Measurements from ENCODE around the gene ZCCHC24.

DNA sequence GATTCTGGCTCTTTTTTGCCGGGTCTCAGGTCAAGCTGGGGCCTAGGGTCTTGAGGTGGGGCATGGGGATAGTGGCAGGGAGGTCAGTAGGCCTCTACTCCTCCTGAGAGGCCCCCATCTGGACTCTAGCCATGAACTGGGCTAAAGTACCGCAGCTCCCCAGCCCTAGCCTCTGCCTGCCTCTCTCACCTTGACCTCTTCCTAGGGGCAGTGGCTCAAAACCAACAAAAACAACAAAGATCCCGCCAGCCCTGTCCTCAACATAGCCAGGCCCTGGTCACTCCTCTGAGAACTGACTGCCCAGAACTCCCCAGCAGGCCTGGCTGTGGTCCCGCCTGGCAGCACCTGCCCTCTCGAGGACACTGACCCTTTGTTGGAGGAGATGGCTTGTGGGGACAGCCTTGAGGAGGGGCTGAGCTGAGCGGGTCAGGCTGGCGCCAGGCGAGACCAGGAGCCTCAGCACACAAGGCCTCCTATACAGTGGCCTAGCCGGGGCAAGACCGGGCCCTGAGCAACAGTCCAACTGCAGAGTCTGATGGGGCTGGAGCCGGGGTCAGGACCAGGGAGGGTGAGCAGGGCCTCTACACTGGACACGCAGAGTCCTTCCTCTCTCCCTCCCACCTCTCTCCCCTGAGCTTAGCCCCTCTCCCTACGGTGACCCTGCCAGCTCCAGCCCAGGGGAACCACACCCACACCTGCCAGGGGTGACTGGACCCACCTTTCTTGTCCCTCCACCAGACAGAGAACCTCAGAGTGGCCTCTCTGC, 109.8 kb downstream of the ZCCHC24 start:
- TF ChIP-seq, protein P1, sequence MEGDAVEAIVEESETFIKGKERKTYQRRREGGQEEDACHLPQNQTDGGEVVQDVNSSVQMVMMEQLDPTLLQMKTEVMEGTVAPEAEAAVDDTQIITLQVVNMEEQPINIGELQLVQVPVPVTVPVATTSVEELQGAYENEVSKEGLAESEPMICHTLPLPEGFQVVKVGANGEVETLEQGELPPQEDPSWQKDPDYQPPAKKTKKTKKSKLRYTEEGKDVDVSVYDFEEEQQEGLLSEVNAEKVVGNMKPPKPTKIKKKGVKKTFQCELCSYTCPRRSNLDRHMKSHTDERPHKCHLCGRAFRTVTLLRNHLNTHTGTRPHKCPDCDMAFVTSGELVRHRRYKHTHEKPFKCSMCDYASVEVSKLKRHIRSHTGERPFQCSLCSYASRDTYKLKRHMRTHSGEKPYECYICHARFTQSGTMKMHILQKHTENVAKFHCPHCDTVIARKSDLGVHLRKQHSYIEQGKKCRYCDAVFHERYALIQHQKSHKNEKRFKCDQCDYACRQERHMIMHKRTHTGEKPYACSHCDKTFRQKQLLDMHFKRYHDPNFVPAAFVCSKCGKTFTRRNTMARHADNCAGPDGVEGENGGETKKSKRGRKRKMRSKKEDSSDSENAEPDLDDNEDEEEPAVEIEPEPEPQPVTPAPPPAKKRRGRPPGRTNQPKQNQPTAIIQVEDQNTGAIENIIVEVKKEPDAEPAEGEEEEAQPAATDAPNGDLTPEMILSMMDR (IDR thresholded peaks at IDR 0.05): no peak
- TF ChIP-seq POLR2A (IDR thresholded peaks at IDR 0.05): no peak
